DMS153 treated with DMSO at 0.1 percent for 48 hours (cell line): Measurements from ENCODE around the gene THOC5.
"Not testable (repeated sequence)": the region's sequence is repeated elsewhere in the genome, so short reads cannot be mapped to it uniquely, and the experiment has no call there.

ENCODE experiments used
- DNase-seq: peaks from one replicate; lab custom pipeline; 2025; ENCODE audit not compliant: unreplicated experiment; lab: John Stamatoyannopoulos, UW

THOC5 gene

GRCh38 chr22:29563652-29564460 lies 10.3 kb upstream of the THOC5 start:
- DNase-seq: no peak

GRCh38 chr22:29559853-29560252 lies 6.3 kb upstream of the THOC5 start:
- DNase-seq: no peak

DNA sequence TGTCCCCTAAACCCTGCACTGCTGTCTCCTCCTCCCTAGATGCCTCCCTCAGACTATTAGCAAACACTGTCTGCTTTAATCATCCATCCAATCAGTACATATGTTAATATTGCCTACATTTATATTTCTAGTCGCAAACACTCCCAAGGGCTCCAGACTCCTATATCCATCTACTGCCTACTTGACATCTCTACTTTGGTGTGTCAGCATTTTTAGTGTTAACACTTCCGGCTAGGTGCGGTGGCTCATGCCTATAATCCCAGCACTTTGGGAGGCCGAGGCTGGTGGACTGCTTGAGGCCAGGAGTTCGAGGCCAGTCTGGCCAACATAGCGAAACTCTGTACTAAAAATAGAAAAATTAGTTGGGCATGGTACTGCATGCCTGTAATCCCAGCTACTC lies 5.5 kb upstream of the THOC5 start:
- no peak for DNase-seq

DNA sequence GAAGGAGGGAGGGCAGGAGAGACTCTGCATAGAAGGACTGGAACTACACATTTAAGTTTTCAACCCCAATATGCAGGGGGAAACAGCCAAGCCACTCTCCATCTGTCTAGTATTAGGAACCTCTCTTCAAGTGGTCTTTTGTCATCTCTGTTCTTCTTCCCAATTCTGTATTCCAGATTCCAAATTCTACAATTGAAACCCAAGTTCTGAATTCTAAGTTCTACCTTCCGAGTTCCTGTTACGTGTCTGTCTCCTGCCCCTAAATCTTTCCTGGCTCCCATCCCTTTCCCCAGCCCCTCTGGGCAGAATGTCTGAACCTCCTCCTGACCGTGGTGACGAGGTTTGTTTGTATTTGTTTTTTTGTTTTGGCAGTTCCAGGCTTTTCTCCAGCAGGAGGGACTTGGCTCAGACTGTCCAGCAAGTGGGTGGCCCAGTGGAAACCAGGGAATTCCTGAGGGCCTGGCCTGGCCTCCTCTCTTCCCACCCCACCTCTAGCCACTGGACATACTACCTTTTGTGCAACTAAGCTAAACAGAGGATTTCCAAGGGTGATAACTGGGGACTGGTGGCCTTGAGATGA lies 1.6 kb upstream of the THOC5 start:
- no peak for DNase-seq

DNA sequence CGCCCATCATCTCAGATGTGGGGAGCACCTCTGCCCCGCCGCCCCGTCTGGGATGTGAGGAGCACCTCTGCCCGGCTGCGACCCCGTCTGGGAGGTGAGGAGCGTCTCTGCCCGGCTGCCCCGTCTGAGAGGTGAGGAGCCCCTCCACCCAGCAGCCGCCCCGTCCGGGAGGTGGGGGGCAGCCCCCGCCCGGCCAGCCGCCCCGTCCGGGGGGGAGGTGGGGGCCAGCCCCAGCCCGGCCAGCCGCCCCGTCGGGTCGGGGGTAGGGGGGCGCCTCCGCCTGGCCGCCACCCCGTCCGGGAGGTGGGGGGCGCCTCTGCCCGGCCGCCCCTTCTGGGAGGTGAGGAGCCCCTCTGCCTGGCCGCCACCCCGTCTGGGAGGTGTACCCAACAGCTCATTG lies 1.2 kb downstream of the THOC5 start:
- not testable (repeated sequence) for DNase-seq

DNA sequence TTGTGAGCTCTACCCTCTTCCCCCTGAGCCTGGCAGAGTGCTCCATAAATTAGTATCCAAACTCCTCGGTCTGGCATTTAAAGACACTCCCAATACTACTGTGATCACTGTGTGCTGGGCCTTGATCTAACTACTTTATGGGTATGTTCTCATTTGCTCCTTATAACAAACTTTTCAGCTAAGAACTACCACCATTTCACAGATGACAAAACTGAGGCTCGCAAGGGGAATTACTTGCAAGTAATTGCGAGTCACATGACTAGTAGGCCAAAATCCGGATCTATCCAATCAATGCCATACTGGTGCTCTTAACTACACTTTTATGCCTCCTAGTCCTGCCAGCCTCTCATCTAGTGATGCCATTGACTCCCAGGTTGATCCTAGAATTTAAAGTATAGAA lies 3.6 kb downstream of the THOC5 start:
- no peak for DNase-seq

DNA sequence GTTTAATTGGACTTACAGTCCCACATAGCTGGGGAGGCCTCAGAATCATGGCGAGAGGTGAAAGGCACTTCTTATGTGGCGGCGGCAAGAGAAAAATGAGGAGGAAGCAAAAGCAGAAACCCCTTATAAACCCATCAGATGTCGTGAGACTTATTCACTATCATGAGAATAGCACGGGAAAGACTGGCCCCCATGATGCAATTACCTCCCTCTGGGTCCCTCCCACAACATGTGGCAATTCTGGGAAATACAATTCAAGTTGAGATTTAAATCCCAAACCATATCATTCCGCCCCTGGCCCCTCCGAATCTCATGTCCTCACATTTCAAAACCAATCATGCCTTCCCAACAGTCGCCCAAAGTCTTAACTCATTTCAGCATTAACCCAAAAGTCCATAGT lies 8.5 kb downstream of the THOC5 start:
- DNase-seq: not testable (repeated sequence)

- DNase-seq: no peak
Measured at GRCh38 chr22:29541845-29542244, 11.7 kb downstream of the THOC5 start.

DNA sequence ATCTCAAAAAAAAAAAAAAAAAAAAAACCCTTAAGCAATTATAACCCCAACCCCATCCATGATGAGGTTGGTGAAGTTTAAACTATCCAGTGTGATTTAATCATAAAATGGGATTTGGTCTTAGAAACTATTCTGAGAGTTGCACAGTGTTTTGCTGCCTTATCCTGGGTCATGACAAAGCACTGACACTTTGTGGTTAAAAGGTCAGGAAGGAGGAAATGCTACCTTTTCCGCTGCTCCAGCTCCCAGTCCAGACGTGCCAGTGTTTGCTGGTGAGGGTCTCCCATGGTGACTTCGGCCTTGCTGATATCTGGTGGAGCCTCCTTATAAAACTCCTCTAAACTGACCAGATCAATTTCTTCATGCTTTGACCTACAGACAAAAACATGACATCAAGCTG lies 14.5 kb downstream of the THOC5 start:
- DNase-seq: no peak

DNA sequence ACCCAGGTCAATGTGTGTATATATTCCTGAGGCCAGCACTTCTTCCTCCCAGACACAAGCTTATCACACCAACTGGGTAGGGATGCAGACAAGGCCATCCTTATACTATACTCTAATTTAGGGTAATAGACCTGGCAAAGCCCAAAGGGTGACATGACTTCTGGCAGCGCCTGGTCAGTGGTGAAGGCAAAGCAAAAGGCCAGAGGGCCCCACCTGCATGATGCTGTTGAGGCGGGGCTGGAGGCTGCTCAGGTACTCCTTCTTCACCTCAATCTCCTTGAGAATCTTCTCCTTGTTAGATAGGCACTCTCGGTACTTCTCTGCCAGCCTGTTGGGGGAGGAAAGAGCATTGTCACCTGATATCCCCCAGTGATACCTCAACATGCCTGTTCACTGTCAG lies 17.1 kb downstream of the THOC5 start:
- DNase-seq: no peak

DNA sequence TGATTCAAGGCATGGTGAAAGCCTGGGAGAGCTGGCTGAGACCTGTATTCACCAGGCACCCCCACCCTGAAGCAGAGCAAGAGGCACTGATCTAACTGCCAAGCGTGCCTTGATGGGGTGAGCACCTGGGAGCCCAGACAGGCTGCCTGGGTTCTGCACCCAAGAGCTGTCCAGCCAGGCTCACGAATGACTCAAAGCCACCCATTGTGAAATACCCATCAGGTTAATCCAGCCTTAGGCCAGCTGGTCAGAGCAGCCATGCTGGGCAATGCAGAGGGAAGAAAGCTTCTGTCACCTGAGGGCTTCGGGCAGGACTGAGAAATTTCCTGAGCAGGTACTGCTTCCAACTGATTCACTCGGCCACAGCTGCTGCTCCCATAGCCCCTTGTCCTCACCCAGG lies 22.1 kb downstream of the THOC5 start:
- no peak for DNase-seq

DNA sequence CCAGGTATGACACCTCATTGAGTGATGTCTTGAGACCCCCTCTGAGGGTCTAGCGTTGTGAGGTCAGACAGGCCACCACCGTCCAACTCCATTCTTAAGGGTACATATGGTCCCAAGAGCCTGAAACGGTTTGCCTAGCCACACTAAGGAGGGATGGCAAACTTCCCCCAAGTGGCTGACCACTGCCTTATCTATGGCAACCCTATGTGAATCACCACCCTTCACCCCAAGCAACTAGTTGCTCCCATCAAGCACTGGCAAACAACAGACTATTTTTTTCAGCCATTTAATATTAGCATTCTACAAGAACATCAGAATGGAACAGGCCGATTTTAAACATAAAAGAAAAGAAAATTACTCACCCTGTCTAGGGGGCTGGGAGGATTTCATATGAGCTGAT lies 22.8 kb downstream of the THOC5 start:
- DNase-seq: no peak

DNA sequence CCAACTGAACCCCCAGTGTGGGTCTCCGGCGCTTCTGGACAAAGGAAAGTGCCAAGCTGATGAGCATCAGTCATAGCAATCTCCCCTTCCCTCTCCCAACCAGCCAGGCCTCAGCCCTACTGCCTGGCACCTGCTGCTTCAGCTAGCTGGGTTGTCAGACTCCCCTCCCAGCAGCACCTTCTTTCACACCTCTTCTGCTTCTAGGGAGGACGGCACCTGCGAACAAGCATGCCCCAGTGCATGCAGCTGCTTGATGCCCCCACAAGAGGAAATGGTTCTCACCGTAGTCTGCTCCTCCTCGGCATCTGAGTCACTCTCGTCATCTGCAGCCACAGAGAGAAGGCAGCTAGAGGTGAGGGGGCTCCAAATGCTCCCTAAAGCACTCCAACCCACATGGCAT lies 25.4 kb downstream of the THOC5 start:
- no peak for DNase-seq

DNA sequence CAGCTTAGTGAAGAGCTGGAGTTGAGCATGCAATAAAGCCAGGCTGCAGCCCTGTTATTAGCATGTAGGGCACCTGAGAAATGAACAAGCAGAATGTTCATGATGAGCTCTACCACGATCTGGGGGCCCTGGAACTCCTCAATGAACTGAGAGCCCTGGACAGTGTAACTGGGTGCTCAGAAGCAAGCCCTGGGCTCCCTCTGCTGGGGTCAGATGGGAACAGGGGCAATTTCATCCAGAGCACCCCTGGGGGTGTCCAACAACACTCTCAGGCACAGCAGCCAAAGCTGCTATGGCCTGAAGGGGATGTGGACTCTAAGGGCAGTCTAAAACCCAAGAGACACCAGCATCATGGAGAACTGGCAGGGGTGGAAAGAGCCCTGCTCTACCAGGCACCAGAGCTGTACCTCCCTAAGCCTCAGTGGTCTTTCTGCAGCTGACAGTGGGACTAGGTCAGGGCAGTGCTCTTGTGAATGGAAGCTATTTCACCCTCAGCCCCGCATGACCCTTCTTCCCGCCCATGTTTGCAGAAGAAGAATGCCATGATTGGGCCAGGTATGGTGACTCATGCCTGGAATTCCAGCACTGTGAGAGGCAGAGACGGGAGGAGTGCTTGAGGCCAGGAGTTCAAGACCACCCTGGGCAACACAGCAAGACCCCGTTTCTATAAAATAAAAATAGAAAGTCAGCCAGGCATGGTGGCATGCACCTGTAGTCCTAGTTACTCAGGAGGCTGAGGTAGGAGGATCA lies 28.9 kb downstream of the THOC5 start:
- no peak for DNase-seq

DNA sequence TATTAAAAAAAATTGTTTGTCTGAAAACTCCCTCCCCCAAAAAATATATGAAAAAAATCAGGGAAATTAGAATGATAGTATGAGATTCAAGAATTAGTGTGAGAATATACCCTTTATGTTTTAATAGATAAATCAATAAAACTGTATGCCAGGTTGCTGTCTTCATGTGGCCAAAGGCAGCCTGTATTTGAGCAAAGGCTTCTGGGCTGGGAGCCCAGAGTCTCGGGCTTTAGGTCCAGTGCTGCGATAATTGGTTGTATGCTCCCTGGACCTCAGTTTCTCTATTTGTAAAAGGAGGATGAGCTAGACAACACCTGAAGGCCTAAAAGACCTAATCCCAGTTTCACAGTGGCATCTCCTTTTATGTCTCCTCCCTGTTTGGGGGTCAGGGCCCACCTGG lies 29.8 kb downstream of the THOC5 start:
- no peak for DNase-seq

- no peak for DNase-seq
Measured at GRCh38 chr22:29521526-29521925, 32.0 kb downstream of the THOC5 start.

DNA sequence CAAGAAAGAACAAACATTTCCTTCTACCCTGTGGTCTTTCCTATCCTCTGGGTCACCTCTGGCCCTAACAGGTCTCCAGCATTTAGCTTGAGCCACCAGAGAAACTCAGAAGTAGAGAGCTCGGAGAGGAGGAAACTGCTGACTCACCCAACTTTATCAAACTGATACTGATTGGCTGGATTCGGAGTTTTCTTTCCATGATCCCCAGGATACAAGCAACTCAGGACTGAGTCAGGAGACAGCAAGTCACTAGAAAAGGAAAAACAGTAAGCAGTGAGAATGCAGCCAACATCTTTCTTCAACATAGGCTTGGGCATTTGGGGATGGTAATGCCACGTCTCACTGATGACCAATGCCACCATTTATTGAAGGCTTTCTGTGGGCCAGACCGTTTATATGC lies 32.7 kb downstream of the THOC5 start:
- no peak for DNase-seq

DNA sequence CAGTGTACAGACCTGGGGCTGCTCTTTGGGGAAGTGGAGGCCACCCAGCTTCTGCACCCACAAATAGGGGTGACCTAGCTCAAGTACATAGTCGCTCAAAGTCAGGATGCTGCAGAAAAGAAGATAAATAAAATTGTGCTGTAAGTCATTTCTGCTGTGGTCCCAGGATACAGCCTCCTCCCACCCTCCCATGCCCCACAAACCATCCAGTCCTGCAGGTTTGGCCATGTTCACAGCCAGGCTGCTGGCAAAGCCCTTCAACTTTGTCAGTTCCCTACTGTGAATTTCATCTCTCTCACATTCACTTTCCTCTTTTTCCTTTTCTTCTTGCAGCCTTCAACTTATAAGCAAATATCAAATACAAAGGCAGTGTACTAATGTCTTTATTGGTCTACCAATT lies 33.6 kb downstream of the THOC5 start:
- DNase-seq: no peak

DNA sequence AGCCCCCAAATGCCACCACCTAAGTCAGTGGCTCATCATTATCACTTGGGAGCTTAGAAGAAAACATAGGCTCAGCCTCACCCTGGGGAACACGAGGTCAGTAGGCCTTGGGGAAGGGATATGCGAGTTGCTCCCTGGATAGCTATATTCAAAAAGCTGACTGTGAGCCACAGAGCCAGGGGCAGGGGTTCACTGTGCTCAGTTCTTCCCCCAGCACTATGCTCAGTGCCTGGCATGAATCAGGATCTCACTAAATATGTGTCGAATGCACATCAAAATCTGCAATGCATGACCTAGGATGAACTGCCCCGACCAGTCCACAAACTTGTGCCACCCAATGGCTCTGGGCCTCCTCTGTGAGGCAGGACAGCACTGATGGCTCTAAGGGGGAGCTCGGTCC lies 35.1 kb downstream of the THOC5 start:
- no peak for DNase-seq

GRCh38 chr22:29517215-29517908 lies 36.2 kb downstream of the THOC5 start:
- DNase-seq: no peak

- DNase-seq: no peak
Measured at GRCh38 chr22:29512031-29512430, 41.5 kb downstream of the THOC5 start.
